Measurements from ENCODE around the gene B4GALT2.

The B4GALT2 gene

GRCh38 chr1:43976890-43977289, 2.1 kb upstream of the B4GALT2 start:
- no peak for DNase-seq (ENCODE audit: low read depth)
- no peak for TF ChIP-seq CTCF (IDR thresholded peaks at IDR 0.05; ENCODE audit: low read depth, low read length, missing control alignments)
- H3K4me3 ChIP-seq (ENCODE audit: low read depth, low read length), result no peak overlapping the region

- peak overlapping the region; percentile 56; the same call in 1 of the 2 replicates for H3K4me3 ChIP-seq (ENCODE audit: low read depth, low read length)
- TF ChIP-seq CTCF (IDR thresholded peaks at IDR 0.05; ENCODE audit: low read depth, low read length, missing control alignments), result no peak
- DNase-seq (ENCODE audit: low read depth), result no peak
Observed at GRCh38 chr1:43977376-43978263, 1.4 kb upstream of the B4GALT2 start.

- H3K4me3 ChIP-seq (ENCODE audit: low read depth, low read length), result peak overlapping the region; percentile 56
- DNase-seq (ENCODE audit: low read depth), result no peak
- no peak for TF ChIP-seq CTCF (IDR thresholded peaks at IDR 0.05; ENCODE audit: low read depth, low read length, missing control alignments)
Observed at GRCh38 chr1:43978264-43978550, 803 bp upstream of the B4GALT2 start.

GRCh38 chr1:43979261-43979527, 184 bp downstream of the B4GALT2 start:
- no peak for TF ChIP-seq CTCF (IDR thresholded peaks at IDR 0.05; ENCODE audit: low read depth, low read length, missing control alignments)
- no peak for DNase-seq (ENCODE audit: low read depth)
- H3K4me3 ChIP-seq (ENCODE audit: low read depth, low read length), result peak overlapping the region; percentile 56

- no peak for TF ChIP-seq CTCF (IDR thresholded peaks at IDR 0.05; ENCODE audit: low read depth, low read length, missing control alignments)
- DNase-seq (ENCODE audit: low read depth), result no peak
- peak overlapping the region; percentile 56 for H3K4me3 ChIP-seq (ENCODE audit: low read depth, low read length)
Observed at GRCh38 chr1:43979528-43980254, 681 bp downstream of the B4GALT2 start.

GRCh38 chr1:43980255-43981134, 1.5 kb downstream of the B4GALT2 start:
- TF ChIP-seq CTCF (IDR thresholded peaks at IDR 0.05; ENCODE audit: low read depth, low read length, missing control alignments), result no peak
- no peak for DNase-seq (ENCODE audit: low read depth)
- peak overlapping the region; percentile 56 for H3K4me3 ChIP-seq (ENCODE audit: low read depth, low read length)

Measured in GM12864 (cell line).